HepG2 (cell line): Measurements from ENCODE around the gene MYO19. TPM values are rescaled to one million over a fixed set of nuclear protein-coding genes. Genes with fewer than 3 reads are reported as not detected.
A peak's percentile ranks its signal among the peaks of the same experiment; 100 is the strongest.

Experiments used
- ARNT ChIP-seq: fragments of 450-650 bp; IDR thresholded peaks from 2 replicates; pipeline ENCODE4 v1.6.1; 2017
- PRPF4 ChIP-seq: fragments of 200-400 bp; formaldehyde crosslinking; IDR thresholded peaks from 2 replicates; pipeline ENCODE4 v1.6.1; 2016; ENCODE audit warnings: low read length, low read depth; ENCODE audit not compliant: poor library complexity, severe bottlenecking
- RXRB ChIP-seq: IDR thresholded peaks from 2 replicates; pipeline ENCODE4 v1.6.1; 2016; ENCODE audit warnings: borderline replicate concordance, missing genetic modification reagents, missing compliant biosample characterization
- SETDB1 ChIP-seq: sonication (generic); formaldehyde crosslinking; IDR thresholded peaks from 2 replicates; pipeline ENCODE4 v1.5.1; 2020; ENCODE audit warnings: missing genetic modification reagents, mild to moderate bottlenecking, borderline replicate concordance
- ZNF142 ChIP-seq: sonication (generic); formaldehyde crosslinking; IDR thresholded peaks from 2 replicates; pipeline ENCODE4 v1.4.0; 2020; ENCODE audit warnings: missing genetic modification reagents
- ZNF503 ChIP-seq: sonication (generic); formaldehyde crosslinking; IDR thresholded peaks from 2 replicates; pipeline ENCODE4 v1.4.0; 2020; ENCODE audit warnings: missing genetic modification reagents
- ZNF768 ChIP-seq: sonication (generic); formaldehyde crosslinking; IDR thresholded peaks from 2 replicates; pipeline ENCODE4 v1.4.0; 2020; ENCODE audit warnings: missing genetic modification reagents
- ZNF850 ChIP-seq: sonication (generic); formaldehyde crosslinking; conservative IDR thresholded peaks from 2 replicates; pipeline ENCODE4 v1.9.0; 2021; ENCODE audit warnings: mild to moderate bottlenecking, missing genetic modification reagents
- ZUFSP ChIP-seq: sonication (generic); formaldehyde crosslinking; IDR thresholded peaks from 2 replicates; pipeline ENCODE4 v1.9.0; 2021; ENCODE audit warnings: missing genetic modification reagents, mild to moderate bottlenecking, borderline replicate concordance
- polyA plus RNA-seq, 8 experiments: library from polyadenylated mRNA; depleted of rRNA in 3 of 8; stranded (reverse) in 7 of 8; unstranded in 1 of 8; fragments of >200 nt; fragmentation: Illumina TruSeq in 4 of 8; extraction: Trizol in 4 of 8; gene quantifications; 2 replicates each; pipeline versions ENCODE4 v1.2.1 to v1.2.3, GENCODE V29; 2011 to 2016; ENCODE audit warnings: low read depth in 4 of 8, missing spikeins in 1 of 8, mixed read lengths in 1 of 8; ENCODE audit not compliant: insufficient read depth in 1 of 8
- total RNA-seq, 5 experiments: library from RNA; depleted of rRNA; stranded (reverse); fragments of >200 nt; fragmentation: Illumina TruSeq; extraction: Trizol; gene quantifications; 2 replicates each; pipeline ENCODE4 v1.2.3, GENCODE V29; 2016; ENCODE audit warnings: low read depth in 1 of 5
- TF ChIP-seq, protein P1 (sequence below): sonication (generic); formaldehyde crosslinking; IDR thresholded peaks from 2 replicates; pipeline ENCODE4 v1.5.0; 2020; ENCODE audit warnings: mild to moderate bottlenecking, missing genetic modification reagents
- TF ChIP-seq, protein P2 (sequence below): IDR thresholded peaks from 2 replicates; pipeline ENCODE4 v1.6.1; 2016; ENCODE audit warnings: missing compliant biosample characterization, missing genetic modification reagents, borderline replicate concordance

Gene MYO19
- total and polyA plus RNA-seq, 2 of the 13 experiments (the other 11 are each of a cell fraction or from before 2014, with no cell fraction given) = 75.7 to 82.3 TPM

- TF ChIP-seq, protein P1, sequence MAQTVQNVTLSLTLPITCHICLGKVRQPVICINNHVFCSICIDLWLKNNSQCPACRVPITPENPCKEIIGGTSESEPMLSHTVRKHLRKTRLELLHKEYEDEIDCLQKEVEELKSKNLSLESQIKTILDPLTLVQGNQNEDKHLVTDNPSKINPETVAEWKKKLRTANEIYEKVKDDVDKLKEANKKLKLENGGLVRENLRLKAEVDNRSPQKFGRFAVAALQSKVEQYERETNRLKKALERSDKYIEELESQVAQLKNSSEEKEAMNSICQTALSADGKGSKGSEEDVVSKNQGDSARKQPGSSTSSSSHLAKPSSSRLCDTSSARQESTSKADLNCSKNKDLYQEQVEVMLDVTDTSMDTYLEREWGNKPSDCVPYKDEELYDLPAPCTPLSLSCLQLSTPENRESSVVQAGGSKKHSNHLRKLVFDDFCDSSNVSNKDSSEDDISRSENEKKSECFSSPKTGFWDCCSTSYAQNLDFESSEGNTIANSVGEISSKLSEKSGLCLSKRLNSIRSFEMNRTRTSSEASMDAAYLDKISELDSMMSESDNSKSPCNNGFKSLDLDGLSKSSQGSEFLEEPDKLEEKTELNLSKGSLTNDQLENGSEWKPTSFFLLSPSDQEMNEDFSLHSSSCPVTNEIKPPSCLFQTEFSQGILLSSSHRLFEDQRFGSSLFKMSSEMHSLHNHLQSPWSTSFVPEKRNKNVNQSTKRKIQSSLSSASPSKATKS (CRISPR knock-in tag) = no peak
- peak; percentile 68; the same call in 1 of the 2 replicates for TF ChIP-seq ZNF768 (CRISPR knock-in tag)
- TF ChIP-seq ZNF142 (CRISPR knock-in tag) = peak; percentile 88; the same call in 1 of the 2 replicates
- TF ChIP-seq ZNF503 (CRISPR knock-in tag) = peak; percentile 69; the same call in 1 of the 2 replicates
- no peak for TF ChIP-seq ZNF850 (CRISPR knock-in tag)
- TF ChIP-seq PRPF4 = no peak
- TF ChIP-seq ZUFSP (CRISPR knock-in tag) = no peak
- 0 out of 2 replicates have a peak, but pooled peaks have one; percentile 11 for TF ChIP-seq RXRB (CRISPR knock-in tag)
- TF ChIP-seq ARNT = no peak
- TF ChIP-seq, protein P2, sequence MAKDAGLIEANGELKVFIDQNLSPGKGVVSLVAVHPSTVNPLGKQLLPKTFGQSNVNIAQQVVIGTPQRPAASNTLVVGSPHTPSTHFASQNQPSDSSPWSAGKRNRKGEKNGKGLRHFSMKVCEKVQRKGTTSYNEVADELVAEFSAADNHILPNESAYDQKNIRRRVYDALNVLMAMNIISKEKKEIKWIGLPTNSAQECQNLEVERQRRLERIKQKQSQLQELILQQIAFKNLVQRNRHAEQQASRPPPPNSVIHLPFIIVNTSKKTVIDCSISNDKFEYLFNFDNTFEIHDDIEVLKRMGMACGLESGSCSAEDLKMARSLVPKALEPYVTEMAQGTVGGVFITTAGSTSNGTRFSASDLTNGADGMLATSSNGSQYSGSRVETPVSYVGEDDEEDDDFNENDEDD (CRISPR knock-in tag) = peak; percentile 100
- TF ChIP-seq SETDB1 (CRISPR knock-in tag) = no peak
These were observed 51.8 kb downstream of the MYO19 start (continued) for GRCh38 chr17:36482611-36483504.
